ENCODE measurements around the gene SLC25A29.
A peak's percentile ranks its signal among the peaks of the same experiment; 100 is the strongest.

The SLC25A29 gene

DNA sequence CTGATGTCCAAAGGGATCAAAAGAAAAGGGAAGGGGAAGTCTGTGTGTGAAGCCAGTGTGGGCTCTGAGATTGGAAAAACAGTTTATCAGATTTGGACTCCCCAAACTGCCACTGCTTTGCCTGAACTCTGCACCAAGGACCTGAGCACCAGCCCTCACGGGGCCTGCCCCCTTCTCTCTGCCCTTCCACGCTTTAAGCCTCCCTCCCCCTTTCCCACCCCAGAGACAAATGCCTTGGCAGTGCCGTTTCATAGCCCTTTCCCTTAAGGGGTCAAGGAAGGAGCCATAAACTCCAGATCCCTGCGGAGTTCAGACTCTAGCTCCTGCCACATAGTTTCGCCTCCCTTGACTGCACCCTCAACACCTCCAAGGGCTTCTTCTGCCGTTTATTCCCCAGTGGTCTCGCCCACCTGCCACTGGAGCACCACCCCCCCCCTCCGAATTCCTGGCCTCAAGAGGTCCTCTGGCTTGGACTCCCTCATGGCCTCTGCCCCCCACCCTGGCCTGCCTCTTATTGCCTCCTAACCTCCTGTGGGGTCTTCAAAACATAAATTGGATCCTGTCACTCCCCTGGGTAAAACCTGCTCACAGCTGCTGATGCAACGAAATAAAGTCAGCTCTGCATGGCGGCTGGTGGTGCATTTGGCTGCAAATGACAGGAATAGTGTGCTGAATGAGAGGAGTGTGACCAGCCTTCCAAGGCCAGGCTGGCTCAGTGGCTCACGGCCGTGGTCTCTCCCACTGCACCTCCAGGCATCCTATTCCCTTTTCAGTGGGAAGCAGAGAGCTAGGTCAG lies 18.8 kb downstream of the SLC25A29 start:
- no peak overlapping the region for H3K4me3 ChIP-seq (ENCODE audit: low read depth, low read length)
- H3K27ac ChIP-seq (ENCODE audit: extremely low read depth, low read depth, low read length), result peak overlapping the region; percentile 24; the same call in 1 of the 2 replicates
- H3K4me1 ChIP-seq (ENCODE audit: control insufficient read depth, insufficient read depth, low read length), result no peaks in the 10 kb centered on the region; the same call in 1 of the 2 replicates
- CTCF ChIA-PET, result interaction anchor here (0.5 to 3.5 kb wide), 8 partner anchors 9 to 316 kb away, joined by 3 to 30 read pairs (median 4); no protein-coding TSS in a partner anchor
- POLR2A ChIA-PET, result interaction anchor here (0.6 kb wide), 1 partner anchor 51 kb away, joined by 3 read pairs; no protein-coding TSS in a partner anchor
- H3K9me3 ChIP-seq (ENCODE audit: control insufficient read depth, insufficient read depth, low read depth, low read length), result no peaks in the 10 kb centered on the region
- no peak for TF ChIP-seq ZNF404 (tag by site-specific recombination; IDR thresholded peaks at IDR 0.05)
- TF ChIP-seq, protein P1, sequence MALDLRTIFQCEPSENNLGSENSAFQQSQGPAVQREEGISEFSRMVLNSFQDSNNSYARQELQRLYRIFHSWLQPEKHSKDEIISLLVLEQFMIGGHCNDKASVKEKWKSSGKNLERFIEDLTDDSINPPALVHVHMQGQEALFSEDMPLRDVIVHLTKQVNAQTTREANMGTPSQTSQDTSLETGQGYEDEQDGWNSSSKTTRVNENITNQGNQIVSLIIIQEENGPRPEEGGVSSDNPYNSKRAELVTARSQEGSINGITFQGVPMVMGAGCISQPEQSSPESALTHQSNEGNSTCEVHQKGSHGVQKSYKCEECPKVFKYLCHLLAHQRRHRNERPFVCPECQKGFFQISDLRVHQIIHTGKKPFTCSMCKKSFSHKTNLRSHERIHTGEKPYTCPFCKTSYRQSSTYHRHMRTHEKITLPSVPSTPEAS (tag by site-specific recombination; IDR thresholded peaks at IDR 0.05), result no peak
- TF ChIP-seq EGR2 (tag by site-specific recombination; IDR thresholded peaks at IDR 0.05; ENCODE audit: low read depth), result no peak
- peak; percentile 75 for TF ChIP-seq GLIS1 (tag by site-specific recombination; IDR thresholded peaks at IDR 0.05)
- no peak for TF ChIP-seq PRDM1 (tag by site-specific recombination; IDR thresholded peaks at IDR 0.05)
- peak; percentile 57; the same call in 1 of the 2 replicates for TF ChIP-seq ZIC2 (tag by site-specific recombination; IDR thresholded peaks at IDR 0.05)
- TF ChIP-seq SP2 (tag by site-specific recombination; IDR thresholded peaks at IDR 0.05), result peak; percentile 3; the same call in 1 of the 2 replicates
- TF ChIP-seq, protein P2, sequence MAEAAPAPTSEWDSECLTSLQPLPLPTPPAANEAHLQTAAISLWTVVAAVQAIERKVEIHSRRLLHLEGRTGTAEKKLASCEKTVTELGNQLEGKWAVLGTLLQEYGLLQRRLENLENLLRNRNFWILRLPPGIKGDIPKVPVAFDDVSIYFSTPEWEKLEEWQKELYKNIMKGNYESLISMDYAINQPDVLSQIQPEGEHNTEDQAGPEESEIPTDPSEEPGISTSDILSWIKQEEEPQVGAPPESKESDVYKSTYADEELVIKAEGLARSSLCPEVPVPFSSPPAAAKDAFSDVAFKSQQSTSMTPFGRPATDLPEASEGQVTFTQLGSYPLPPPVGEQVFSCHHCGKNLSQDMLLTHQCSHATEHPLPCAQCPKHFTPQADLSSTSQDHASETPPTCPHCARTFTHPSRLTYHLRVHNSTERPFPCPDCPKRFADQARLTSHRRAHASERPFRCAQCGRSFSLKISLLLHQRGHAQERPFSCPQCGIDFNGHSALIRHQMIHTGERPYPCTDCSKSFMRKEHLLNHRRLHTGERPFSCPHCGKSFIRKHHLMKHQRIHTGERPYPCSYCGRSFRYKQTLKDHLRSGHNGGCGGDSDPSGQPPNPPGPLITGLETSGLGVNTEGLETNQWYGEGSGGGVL (tag by site-specific recombination; IDR thresholded peaks at IDR 0.05), result peak; percentile 45; the same call in 1 of the 2 replicates
- peak; percentile 34; the same call in 1 of the 2 replicates for TF ChIP-seq ZNF423 (tag by site-specific recombination; IDR thresholded peaks at IDR 0.05)
- no peak for TF ChIP-seq ZNF830 (tag by site-specific recombination; IDR thresholded peaks at IDR 0.05; ENCODE audit: low read depth)
- TF ChIP-seq, protein P3, sequence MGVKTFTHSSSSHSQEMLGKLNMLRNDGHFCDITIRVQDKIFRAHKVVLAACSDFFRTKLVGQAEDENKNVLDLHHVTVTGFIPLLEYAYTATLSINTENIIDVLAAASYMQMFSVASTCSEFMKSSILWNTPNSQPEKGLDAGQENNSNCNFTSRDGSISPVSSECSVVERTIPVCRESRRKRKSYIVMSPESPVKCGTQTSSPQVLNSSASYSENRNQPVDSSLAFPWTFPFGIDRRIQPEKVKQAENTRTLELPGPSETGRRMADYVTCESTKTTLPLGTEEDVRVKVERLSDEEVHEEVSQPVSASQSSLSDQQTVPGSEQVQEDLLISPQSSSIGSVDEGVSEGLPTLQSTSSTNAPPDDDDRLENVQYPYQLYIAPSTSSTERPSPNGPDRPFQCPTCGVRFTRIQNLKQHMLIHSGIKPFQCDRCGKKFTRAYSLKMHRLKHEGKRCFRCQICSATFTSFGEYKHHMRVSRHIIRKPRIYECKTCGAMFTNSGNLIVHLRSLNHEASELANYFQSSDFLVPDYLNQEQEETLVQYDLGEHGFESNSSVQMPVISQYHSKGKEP (tag by site-specific recombination; IDR thresholded peaks at IDR 0.05), result peak; percentile 59
- TF ChIP-seq ZNF341 (tag by site-specific recombination; IDR thresholded peaks at IDR 0.05; ENCODE audit: low read depth), result peak; percentile 91
- peak; percentile 41; the same call in 1 of the 2 replicates for TF ChIP-seq ZBTB48 (tag by site-specific recombination; IDR thresholded peaks at IDR 0.05)
- no peak for TF ChIP-seq ZNF16 (tag by site-specific recombination; IDR thresholded peaks at IDR 0.05; ENCODE audit: low read depth)
- no peak for TF ChIP-seq ZNF48 (tag by site-specific recombination; IDR thresholded peaks at IDR 0.05)
- TF ChIP-seq, protein P4, sequence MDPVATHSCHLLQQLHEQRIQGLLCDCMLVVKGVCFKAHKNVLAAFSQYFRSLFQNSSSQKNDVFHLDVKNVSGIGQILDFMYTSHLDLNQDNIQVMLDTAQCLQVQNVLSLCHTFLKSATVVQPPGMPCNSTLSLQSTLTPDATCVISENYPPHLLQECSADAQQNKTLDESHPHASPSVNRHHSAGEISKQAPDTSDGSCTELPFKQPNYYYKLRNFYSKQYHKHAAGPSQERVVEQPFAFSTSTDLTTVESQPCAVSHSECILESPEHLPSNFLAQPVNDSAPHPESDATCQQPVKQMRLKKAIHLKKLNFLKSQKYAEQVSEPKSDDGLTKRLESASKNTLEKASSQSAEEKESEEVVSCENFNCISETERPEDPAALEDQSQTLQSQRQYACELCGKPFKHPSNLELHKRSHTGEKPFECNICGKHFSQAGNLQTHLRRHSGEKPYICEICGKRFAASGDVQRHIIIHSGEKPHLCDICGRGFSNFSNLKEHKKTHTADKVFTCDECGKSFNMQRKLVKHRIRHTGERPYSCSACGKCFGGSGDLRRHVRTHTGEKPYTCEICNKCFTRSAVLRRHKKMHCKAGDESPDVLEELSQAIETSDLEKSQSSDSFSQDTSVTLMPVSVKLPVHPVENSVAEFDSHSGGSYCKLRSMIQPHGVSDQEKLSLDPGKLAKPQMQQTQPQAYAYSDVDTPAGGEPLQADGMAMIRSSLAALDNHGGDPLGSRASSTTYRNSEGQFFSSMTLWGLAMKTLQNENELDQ (tag by site-specific recombination; IDR thresholded peaks at IDR 0.05; ENCODE audit: low read depth), result no peak
- peaks cover 0 to 24% of the 10 kb centered on the region in 2 experiments; a peak in 2 of 3 replicates for H3K36me3 ChIP-seq (ENCODE audit: control insufficient read depth in 2 of 2, insufficient read depth in 1 of 2, low read length in 2 of 2)
